SK-N-SH treated with all-trans-retinoic acid at 6 μM for 48 hours (cell line): ENCODE results near the gene FRS2.

ENCODE experiments used
- ATAC-seq: fragments of 200-7000 bp; cut with Tn5 transposase; 3 replicates; pipeline ENCODE4 v1.9.1; 2020; ENCODE audit warnings: mild to moderate bottlenecking, moderate library complexity
- CSDC2 ChIP-seq: fragments of 250-450 bp; sonication (Bioruptor Pico); IDR thresholded peaks from 2 replicates; pipeline ENCODE4 v1.5.0; 2020; ENCODE audit warnings: mild to moderate bottlenecking, moderate library complexity
- OSR1 ChIP-seq: fragments of 250-450 bp; sonication (Bioruptor Pico); IDR thresholded peaks from 2 replicates; pipeline ENCODE4 v1.8.0; 2022; ENCODE audit warnings: moderate library complexity, mild to moderate bottlenecking, inconsistent platforms
- RARB ChIP-seq: fragments of 250-450 bp; sonication (Bioruptor Pico); IDR thresholded peaks from 2 replicates; pipeline ENCODE4 v1.8.0; 2021; ENCODE audit warnings: mild to moderate bottlenecking, moderate library complexity
- SNAI2 ChIP-seq: fragments of 250-450 bp; sonication (Bioruptor Pico); IDR thresholded peaks from 2 replicates; pipeline ENCODE4 v1.5.0; 2020; ENCODE audit warnings: mild to moderate bottlenecking, moderate library complexity
- TCF4 ChIP-seq: fragments of 250-450 bp; sonication (Bioruptor Pico); IDR thresholded peaks from 2 replicates; pipeline ENCODE4 v1.8.0; 2021; ENCODE audit warnings: mild to moderate bottlenecking, moderate library complexity, borderline replicate concordance
- TOX ChIP-seq: fragments of 250-450 bp; sonication (Bioruptor Pico); IDR thresholded peaks from 2 replicates; pipeline ENCODE4 v1.8.0; 2021; ENCODE audit warnings: mild to moderate bottlenecking, moderate library complexity, borderline replicate concordance
- ZC3H10 ChIP-seq: fragments of 250-450 bp; sonication (Bioruptor Pico); IDR thresholded peaks from 2 replicates; pipeline ENCODE4 v1.5.1; 2021; ENCODE audit warnings: mild to moderate bottlenecking, moderate library complexity
- ZFP30 ChIP-seq: fragments of 450-650 bp; formaldehyde crosslinking; IDR thresholded peaks from 2 replicates; pipeline ENCODE4 v1.5.0; 2022; ENCODE audit warnings: mild to moderate bottlenecking, moderate library complexity
- ZNF565 ChIP-seq: fragments of 450-650 bp; formaldehyde crosslinking; conservative IDR thresholded peaks from 2 replicates; pipeline ENCODE4 v1.5.0; 2020; ENCODE audit warnings: low read depth, mild to moderate bottlenecking, moderate library complexity
- ZNF70 ChIP-seq: fragments of 450-650 bp; formaldehyde crosslinking; IDR thresholded peaks from 2 replicates; pipeline ENCODE4 v1.5.0; 2020; ENCODE audit warnings: mild to moderate bottlenecking, moderate library complexity
- ZNF8 ChIP-seq: fragments of 450-650 bp; formaldehyde crosslinking; IDR thresholded peaks from 2 replicates; pipeline ENCODE4 v1.5.0; 2020; ENCODE audit warnings: mild to moderate bottlenecking, moderate library complexity
- TF ChIP-seq, protein P1 (sequence below): fragments of 250-450 bp; sonication (Bioruptor Pico); IDR thresholded peaks from 2 replicates; pipeline ENCODE4 v1.5.1; 2020; ENCODE audit warnings: low read depth, mild to moderate bottlenecking, moderate library complexity
- TF ChIP-seq, protein P2 (sequence below): fragments of 250-450 bp; sonication (Bioruptor Pico); IDR thresholded peaks from 2 replicates; pipeline ENCODE4 v1.8.0; 2021; ENCODE audit warnings: low read depth, mild to moderate bottlenecking, moderate library complexity, borderline replicate concordance
- TF ChIP-seq, protein P3 (sequence below): fragments of 250-450 bp; sonication (Bioruptor Pico); IDR thresholded peaks from 2 replicates; pipeline ENCODE4 v1.5.1; 2021; ENCODE audit warnings: mild to moderate bottlenecking, moderate library complexity

Gene FRS2

DNA sequence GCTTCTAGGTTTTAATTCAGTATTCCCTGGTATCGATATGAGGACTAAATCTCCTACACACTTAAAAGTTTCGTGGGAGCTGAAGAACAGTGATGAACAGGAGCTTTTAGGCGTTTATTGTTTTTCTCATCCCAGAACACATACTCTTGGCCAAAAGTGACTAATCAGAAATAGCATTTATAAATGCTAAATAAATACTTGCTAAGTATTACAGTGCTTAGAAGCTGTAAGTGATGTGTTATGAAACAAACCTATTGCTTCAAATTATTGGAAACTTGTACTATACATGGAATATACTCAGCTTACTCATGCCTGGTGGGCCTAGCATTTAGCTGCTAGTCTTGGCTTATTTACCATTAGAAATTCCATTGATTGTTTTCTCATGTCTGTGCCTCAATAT lies 24.9 kb downstream of the FRS2 start:
- TF ChIP-seq, protein P1, sequence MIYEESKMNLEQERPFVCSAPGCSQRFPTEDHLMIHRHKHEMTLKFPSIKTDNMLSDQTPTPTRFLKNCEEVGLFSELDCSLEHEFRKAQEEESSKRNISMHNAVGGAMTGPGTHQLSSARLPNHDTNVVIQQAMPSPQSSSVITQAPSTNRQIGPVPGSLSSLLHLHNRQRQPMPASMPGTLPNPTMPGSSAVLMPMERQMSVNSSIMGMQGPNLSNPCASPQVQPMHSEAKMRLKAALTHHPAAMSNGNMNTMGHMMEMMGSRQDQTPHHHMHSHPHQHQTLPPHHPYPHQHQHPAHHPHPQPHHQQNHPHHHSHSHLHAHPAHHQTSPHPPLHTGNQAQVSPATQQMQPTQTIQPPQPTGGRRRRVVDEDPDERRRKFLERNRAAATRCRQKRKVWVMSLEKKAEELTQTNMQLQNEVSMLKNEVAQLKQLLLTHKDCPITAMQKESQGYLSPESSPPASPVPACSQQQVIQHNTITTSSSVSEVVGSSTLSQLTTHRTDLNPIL = no peak
- TF ChIP-seq OSR1 (CRISPR knock-in tag) = no peak
- TF ChIP-seq, protein P2, sequence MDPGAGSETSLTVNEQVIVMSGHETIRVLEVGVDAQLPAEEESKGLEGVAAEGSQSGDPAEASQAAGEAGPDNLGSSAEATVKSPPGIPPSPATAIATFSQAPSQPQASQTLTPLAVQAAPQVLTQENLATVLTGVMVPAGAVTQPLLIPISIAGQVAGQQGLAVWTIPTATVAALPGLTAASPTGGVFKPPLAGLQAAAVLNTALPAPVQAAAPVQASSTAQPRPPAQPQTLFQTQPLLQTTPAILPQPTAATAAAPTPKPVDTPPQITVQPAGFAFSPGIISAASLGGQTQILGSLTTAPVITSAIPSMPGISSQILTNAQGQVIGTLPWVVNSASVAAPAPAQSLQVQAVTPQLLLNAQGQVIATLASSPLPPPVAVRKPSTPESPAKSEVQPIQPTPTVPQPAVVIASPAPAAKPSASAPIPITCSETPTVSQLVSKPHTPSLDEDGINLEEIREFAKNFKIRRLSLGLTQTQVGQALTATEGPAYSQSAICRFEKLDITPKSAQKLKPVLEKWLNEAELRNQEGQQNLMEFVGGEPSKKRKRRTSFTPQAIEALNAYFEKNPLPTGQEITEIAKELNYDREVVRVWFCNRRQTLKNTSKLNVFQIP (CRISPR knock-in tag) = no peak
- TF ChIP-seq ZFP30 = no peak
- TF ChIP-seq TOX (CRISPR knock-in tag) = no peak
- no peak for TF ChIP-seq TCF4 (CRISPR knock-in tag)
- no peak for TF ChIP-seq CSDC2
- ATAC-seq = no peak

DNA sequence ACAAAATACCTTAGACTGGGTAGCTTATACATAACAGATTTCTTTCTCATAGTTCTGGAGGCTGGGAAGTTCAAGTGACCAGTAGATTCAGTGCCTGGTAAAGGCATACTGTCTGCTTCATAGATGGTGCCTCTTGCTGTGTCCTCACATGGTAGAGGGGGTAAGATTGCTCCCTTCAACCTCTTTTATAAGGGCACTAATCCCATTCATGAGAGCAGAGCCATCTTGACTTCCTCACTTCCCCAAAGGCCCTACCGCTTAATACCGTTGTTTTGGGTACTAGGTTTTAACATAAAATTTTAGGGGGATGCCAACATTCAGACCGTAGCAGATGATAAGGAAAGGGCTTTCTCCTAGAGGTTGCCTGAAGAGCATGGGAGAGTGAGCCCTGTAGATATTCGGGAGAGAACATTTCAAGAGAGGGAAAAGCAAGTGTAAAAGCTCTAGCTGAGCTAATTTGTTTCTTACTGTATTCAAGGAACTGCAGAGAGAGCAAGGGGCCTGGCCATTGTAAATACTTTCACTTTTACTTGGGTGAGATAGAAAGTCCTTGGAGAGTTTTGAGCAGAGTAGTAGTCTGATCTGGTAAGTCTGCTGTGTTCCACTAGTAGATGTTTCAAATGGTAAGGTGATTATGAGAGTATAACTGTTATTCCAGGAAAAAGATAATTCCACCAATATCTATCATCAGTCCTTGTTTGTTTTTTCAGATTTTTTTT lies 27.3 kb downstream of the FRS2 start:
- peak; percentile 50 for ATAC-seq
- TF ChIP-seq, protein P3, sequence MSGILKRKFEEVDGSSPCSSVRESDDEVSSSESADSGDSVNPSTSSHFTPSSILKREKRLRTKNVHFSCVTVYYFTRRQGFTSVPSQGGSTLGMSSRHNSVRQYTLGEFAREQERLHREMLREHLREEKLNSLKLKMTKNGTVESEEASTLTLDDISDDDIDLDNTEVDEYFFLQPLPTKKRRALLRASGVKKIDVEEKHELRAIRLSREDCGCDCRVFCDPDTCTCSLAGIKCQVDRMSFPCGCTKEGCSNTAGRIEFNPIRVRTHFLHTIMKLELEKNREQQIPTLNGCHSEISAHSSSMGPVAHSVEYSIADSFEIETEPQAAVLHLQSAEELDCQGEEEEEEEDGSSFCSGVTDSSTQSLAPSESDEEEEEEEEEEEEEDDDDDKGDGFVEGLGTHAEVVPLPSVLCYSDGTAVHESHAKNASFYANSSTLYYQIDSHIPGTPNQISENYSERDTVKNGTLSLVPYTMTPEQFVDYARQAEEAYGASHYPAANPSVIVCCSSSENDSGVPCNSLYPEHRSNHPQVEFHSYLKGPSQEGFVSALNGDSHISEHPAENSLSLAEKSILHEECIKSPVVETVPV (CRISPR knock-in tag) = no peak
- TF ChIP-seq ZC3H10 (CRISPR knock-in tag) (no peak), ZNF70 (CRISPR knock-in tag) (no peak)
- TF ChIP-seq, protein P2 (CRISPR knock-in tag) = no peak

DNA sequence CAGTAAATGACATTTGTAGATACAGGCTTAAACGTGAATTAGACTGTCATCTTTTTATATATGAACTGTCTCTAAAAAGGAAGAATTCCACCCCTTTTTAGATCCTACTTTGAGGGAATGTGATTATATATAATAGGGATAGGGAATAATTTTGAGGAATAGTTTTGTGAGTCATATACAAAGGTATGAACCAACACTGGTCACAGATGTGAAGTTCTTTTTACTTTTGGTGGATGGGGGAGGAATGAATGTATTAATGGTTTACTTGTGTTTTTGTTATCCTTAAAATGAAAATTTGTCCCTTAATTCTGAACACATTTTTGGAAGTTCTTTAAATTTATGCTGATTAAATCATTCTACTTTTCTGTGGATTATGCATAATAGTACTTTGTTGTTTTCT lies 30.4 kb downstream of the FRS2 start:
- TF ChIP-seq, protein P2 (CRISPR knock-in tag) = no peak
- no peak for TF ChIP-seq SNAI2 (CRISPR knock-in tag)
- TF ChIP-seq, protein P1 = no peak
- no peak for TF ChIP-seq TCF4 (CRISPR knock-in tag)
- no peak for TF ChIP-seq RARB (CRISPR knock-in tag)
- no peak for TF ChIP-seq ZNF8 (CRISPR knock-in tag)

DNA sequence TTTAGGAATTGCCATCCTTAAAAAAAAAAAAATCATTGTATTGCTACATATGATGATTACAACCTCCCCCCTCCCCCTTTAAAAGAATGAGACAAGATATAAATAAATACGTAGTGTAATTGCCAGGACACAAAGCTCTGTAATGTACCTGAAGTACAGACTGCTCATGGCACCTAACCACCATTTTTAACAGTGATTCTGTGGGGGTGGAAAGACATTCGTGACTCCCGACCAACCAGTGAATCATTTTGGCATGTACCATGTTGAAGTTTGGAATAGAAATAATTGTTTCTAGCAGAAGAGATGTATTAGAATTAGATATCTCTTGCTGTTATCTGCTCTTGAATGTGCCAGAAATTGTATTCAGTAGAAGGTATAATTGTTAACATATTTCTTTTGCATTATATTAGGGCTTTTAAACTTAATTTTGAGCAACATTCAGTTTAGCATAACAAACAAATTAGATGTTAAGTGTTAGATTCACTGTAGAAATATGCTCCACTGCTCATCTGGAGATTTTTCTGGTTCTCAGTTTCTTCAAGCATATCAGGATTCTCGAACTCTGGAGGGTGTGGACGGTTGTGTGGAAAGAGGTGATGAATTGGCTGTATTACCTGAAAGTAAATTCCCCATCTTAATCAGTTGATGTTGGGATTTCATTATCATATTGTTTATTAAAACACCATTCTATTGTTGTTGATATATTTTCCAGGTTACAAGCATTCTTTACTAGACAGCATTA lies 31.1 kb downstream of the FRS2 start:
- TF ChIP-seq ZNF565 (CRISPR knock-in tag) = no peak
- no peak for TF ChIP-seq OSR1 (CRISPR knock-in tag)
- TF ChIP-seq, all 23 proteins: peak for 0
- ATAC-seq = peak; percentile 29

More for the DNA sequence above, 30.4 kb downstream of the FRS2 start:
- ATAC-seq = 0 out of 3 replicates have a peak, but pooled peaks have one; percentile 29
